HepG2 (cell line): ENCODE results near the gene COPE. TPM values are rescaled to one million over a fixed set of nuclear protein-coding genes. Genes with fewer than 3 reads are reported as not detected.

Experiments used
- CHD4 ChIP-seq: fragments of 200-600 bp; sonication (generic); IDR thresholded peaks from 2 replicates; pipeline ENCODE4 v1.7.0; 2017; ENCODE audit warnings: mild to moderate bottlenecking, low read length, borderline replicate concordance
- DNMT1 ChIP-seq: sonication (generic); formaldehyde crosslinking; IDR thresholded peaks from 2 replicates; pipeline ENCODE4 v1.5.1; 2020; ENCODE audit warnings: mild to moderate bottlenecking, missing genetic modification reagents
- EEA1 ChIP-seq: sonication (generic); formaldehyde crosslinking; IDR thresholded peaks from 2 replicates; pipeline ENCODE4 v1.5.1; 2020; ENCODE audit warnings: mild to moderate bottlenecking, missing genetic modification reagents, borderline replicate concordance
- MEF2D ChIP-seq: sonication (generic); formaldehyde crosslinking; IDR thresholded peaks from 2 replicates; pipeline ENCODE4 v1.5.1; 2020; ENCODE audit warnings: mild to moderate bottlenecking, missing genetic modification reagents
- MIER2 ChIP-seq: IDR thresholded peaks from 2 replicates; pipeline ENCODE4 v1.6.1; 2016; ENCODE audit warnings: missing biosample characterization, missing genetic modification reagents
- NKX3-1 ChIP-seq: sonication (generic); formaldehyde crosslinking; IDR thresholded peaks from 2 replicates; pipeline ENCODE4 v1.5.0; 2020; ENCODE audit warnings: missing genetic modification reagents
- NRL ChIP-seq: sonication (generic); formaldehyde crosslinking; IDR thresholded peaks from 2 replicates; pipeline ENCODE4 v1.5.0; 2020; ENCODE audit warnings: missing genetic modification reagents, mild to moderate bottlenecking, moderate library complexity, borderline replicate concordance
- WIZ ChIP-seq: sonication (generic); formaldehyde crosslinking; IDR thresholded peaks from 2 replicates; pipeline ENCODE4 v1.5.1; 2020; ENCODE audit warnings: mild to moderate bottlenecking, missing genetic modification reagents
- ZFP37 ChIP-seq: sonication (generic); formaldehyde crosslinking; IDR thresholded peaks from 2 replicates; pipeline ENCODE4 v1.4.0; 2020; ENCODE audit warnings: missing genetic modification reagents, borderline replicate concordance
- ZKSCAN8 ChIP-seq: IDR thresholded peaks from 2 replicates; pipeline ENCODE4 v1.6.1; 2016; ENCODE audit warnings: borderline replicate concordance, missing genetic modification reagents, missing compliant biosample characterization
- ZNF143 ChIP-seq: sonication (generic); formaldehyde crosslinking; IDR thresholded peaks from 2 replicates; pipeline ENCODE4 v1.4.0; 2020; ENCODE audit warnings: missing genetic modification reagents
- ZNF24 ChIP-seq: fragments of 450-650 bp; IDR thresholded peaks from 2 replicates; pipeline ENCODE4 v1.6.1; 2017; ENCODE audit warnings: antibody characterized with exemption, mild to moderate bottlenecking
- ZNF260 ChIP-seq: sonication (generic); formaldehyde crosslinking; IDR thresholded peaks from 2 replicates; pipeline ENCODE4 v1.4.0; 2020; ENCODE audit warnings: missing genetic modification reagents, low read depth, mild to moderate bottlenecking, borderline replicate concordance
- ZNF264 ChIP-seq: sonication (generic); formaldehyde crosslinking; IDR thresholded peaks from 2 replicates; pipeline ENCODE4 v1.4.0; 2020; ENCODE audit warnings: missing genetic modification reagents
- ZSCAN12 ChIP-seq: sonication (generic); formaldehyde crosslinking; IDR thresholded peaks from 2 replicates; pipeline ENCODE4 v1.9.0; 2021; ENCODE audit warnings: mild to moderate bottlenecking, missing genetic modification reagents
- ZZZ3 ChIP-seq: sonication (generic); formaldehyde crosslinking; IDR thresholded peaks from 2 replicates; pipeline ENCODE4 v1.4.0; 2020; ENCODE audit warnings: missing genetic modification reagents, mild to moderate bottlenecking, borderline replicate concordance
- polyA plus RNA-seq, 8 experiments: library from polyadenylated mRNA; depleted of rRNA in 3 of 8; stranded (reverse) in 7 of 8; unstranded in 1 of 8; fragments of >200 nt; fragmentation: Illumina TruSeq in 4 of 8; extraction: Trizol in 4 of 8; gene quantifications; 2 replicates each; pipeline versions ENCODE4 v1.2.1 to v1.2.3, GENCODE V29; 2011 to 2016; ENCODE audit warnings: low read depth in 4 of 8, missing spikeins in 1 of 8, mixed read lengths in 1 of 8; ENCODE audit not compliant: insufficient read depth in 1 of 8
- total RNA-seq, 5 experiments: library from RNA; depleted of rRNA; stranded (reverse); fragments of >200 nt; fragmentation: Illumina TruSeq; extraction: Trizol; gene quantifications; 2 replicates each; pipeline ENCODE4 v1.2.3, GENCODE V29; 2016; ENCODE audit warnings: low read depth in 1 of 5
- TF ChIP-seq, protein P1 (sequence below): IDR thresholded peaks from 2 replicates; pipeline ENCODE4 v1.6.1; 2016; ENCODE audit warnings: mild to moderate bottlenecking
- TF ChIP-seq, protein P2 (sequence below), 2 experiments: sonication (generic) in 1 of 2; formaldehyde crosslinking in 1 of 2; IDR thresholded peaks; 2 replicates each; pipeline versions ENCODE4 v1.4.0 to v1.6.1; 2018 to 2020; ENCODE audit warnings: missing genetic modification reagents in 2 of 2, borderline replicate concordance in 1 of 2, low read depth in 1 of 2, mild to moderate bottlenecking in 1 of 2, missing biosample characterization in 1 of 2
- TF ChIP-seq, protein P3 (sequence below): sonication (generic); formaldehyde crosslinking; IDR thresholded peaks from 2 replicates; pipeline ENCODE4 v1.5.0; 2020; ENCODE audit warnings: mild to moderate bottlenecking, low read depth, missing genetic modification reagents, borderline replicate concordance
- TF ChIP-seq, protein P4 (sequence below): sonication (generic); formaldehyde crosslinking; IDR thresholded peaks from 2 replicates; pipeline ENCODE4 v1.5.1; 2020; ENCODE audit warnings: mild to moderate bottlenecking, missing genetic modification reagents, borderline replicate concordance
- TF ChIP-seq, protein P5 (sequence below): IDR thresholded peaks from 2 replicates; pipeline ENCODE4 v1.6.1; 2016; ENCODE audit warnings: missing compliant biosample characterization, missing genetic modification reagents, borderline replicate concordance
- TF ChIP-seq, protein P6 (sequence below): sonication (generic); formaldehyde crosslinking; IDR thresholded peaks from 2 replicates; pipeline ENCODE4 v1.5.0; 2020; ENCODE audit warnings: missing genetic modification reagents

COPE gene
- total and polyA plus RNA-seq, 2 of the 13 experiments (the other 11 are each of a cell fraction or from before 2014, with no cell fraction given), result 189 to 205 TPM

DNA sequence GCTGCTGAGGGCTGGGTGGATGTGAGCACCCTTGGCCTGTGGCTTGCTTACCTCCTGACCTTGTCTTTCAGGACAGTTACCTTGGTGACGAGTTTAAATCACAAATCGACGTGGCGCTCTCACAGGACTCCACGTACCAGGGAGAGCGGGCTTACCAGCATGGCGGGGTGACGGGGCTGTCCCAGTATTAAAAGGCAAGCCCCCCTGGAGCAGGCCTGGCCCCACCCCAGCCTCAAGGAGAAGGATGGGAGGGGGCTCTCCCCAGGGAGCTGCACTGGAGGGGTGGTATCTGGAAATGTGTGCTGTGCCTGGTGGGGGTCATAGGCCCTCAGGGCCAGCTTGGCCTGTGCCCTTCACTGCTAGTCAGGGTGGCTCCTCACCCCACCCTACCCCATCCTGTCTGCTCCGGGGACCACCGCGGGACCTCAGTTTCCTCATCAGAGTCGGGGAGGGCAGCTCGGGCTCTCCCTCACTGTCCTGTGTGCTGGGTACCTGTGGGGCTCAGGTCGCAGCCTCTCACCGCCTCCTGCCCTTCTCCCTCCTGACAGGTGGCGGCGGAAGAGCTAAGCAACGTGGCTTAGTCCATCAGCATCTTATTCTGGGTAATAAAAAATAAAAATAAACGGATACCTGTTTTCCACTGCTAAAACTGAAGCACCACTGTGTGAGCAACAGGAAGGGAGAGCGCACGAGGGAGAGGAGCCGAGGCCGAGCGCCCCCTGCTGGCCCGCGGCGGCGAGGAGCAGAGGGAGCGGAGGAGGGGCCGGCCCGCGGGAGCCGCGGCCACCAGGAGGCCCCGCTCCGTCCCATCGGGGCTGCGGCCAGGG, 53.0 kb downstream of the COPE start (continued):
- TF ChIP-seq ZSCAN12, result no peak
- 0 out of 2 replicates have a peak, but pooled peaks have one; percentile 34 for TF ChIP-seq ZKSCAN8 (CRISPR knock-in tag)
- no peak for TF ChIP-seq NRL (CRISPR knock-in tag)
- TF ChIP-seq ZFP37, result no peak
- no peak for TF ChIP-seq DNMT1 (CRISPR knock-in tag)
- no peak for TF ChIP-seq EEA1 (CRISPR knock-in tag)
- TF ChIP-seq, protein P1, sequence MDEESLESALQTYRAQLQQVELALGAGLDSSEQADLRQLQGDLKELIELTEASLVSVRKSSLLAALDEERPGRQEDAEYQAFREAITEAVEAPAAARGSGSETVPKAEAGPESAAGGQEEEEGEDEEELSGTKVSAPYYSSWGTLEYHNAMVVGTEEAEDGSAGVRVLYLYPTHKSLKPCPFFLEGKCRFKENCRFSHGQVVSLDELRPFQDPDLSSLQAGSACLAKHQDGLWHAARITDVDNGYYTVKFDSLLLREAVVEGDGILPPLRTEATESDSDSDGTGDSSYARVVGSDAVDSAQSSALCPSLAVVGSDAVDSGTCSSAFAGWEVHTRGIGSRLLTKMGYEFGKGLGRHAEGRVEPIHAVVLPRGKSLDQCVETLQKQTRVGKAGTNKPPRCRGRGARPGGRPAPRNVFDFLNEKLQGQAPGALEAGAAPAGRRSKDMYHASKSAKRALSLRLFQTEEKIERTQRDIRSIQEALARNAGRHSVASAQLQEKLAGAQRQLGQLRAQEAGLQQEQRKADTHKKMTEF (CRISPR knock-in tag), result peak; percentile 38; the same call in 1 of the 2 replicates
- no peak for TF ChIP-seq MIER2 (CRISPR knock-in tag)
- TF ChIP-seq WIZ (CRISPR knock-in tag), result no peak
- TF ChIP-seq CHD4, result no peak
- no peak for TF ChIP-seq MEF2D (CRISPR knock-in tag)
- TF ChIP-seq ZNF264 (CRISPR knock-in tag), result no peak
- no peak for TF ChIP-seq ZNF143 (CRISPR knock-in tag)
- TF ChIP-seq NKX3-1, result no peak
- TF ChIP-seq, protein P2, sequence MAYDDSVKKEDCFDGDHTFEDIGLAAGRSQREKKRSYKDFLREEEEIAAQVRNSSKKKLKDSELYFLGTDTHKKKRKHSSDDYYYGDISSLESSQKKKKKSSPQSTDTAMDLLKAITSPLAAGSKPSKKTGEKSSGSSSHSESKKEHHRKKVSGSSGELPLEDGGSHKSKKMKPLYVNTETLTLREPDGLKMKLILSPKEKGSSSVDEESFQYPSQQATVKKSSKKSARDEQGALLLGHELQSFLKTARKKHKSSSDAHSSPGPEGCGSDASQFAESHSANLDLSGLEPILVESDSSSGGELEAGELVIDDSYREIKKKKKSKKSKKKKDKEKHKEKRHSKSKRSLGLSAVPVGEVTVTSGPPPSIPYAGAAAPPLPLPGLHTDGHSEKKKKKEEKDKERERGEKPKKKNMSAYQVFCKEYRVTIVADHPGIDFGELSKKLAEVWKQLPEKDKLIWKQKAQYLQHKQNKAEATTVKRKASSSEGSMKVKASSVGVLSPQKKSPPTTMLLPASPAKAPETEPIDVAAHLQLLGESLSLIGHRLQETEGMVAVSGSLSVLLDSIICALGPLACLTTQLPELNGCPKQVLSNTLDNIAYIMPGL (CRISPR knock-in tag; IDR thresholded peaks at IDR 0.05; ENCODE audit: borderline replicate concordance in 1 of 2, low read depth in 1 of 2), result peak; percentile 72 to 73; a peak in 3 of 4 replicates
- TF ChIP-seq, protein P3, sequence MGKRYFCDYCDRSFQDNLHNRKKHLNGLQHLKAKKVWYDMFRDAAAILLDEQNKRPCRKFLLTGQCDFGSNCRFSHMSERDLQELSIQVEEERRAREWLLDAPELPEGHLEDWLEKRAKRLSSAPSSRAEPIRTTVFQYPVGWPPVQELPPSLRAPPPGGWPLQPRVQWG (CRISPR knock-in tag), result no peak
- TF ChIP-seq, protein P4, sequence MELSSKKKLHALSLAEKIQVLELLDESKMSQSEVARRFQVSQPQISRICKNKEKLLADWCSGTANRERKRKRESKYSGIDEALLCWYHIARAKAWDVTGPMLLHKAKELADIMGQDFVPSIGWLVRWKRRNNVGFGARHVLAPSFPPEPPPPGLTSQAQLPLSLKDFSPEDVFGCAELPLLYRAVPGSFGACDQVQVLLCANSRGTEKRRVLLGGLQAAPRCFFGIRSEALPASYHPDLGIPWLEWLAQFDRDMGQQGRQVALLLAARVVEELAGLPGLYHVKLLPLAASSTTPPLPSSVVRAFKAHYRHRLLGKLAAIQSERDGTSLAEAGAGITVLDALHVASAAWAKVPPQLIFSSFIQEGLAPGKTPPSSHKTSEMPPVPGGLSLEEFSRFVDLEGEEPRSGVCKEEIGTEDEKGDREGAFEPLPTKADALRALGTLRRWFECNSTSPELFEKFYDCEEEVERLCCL (CRISPR knock-in tag), result no peak
- TF ChIP-seq, protein P5, sequence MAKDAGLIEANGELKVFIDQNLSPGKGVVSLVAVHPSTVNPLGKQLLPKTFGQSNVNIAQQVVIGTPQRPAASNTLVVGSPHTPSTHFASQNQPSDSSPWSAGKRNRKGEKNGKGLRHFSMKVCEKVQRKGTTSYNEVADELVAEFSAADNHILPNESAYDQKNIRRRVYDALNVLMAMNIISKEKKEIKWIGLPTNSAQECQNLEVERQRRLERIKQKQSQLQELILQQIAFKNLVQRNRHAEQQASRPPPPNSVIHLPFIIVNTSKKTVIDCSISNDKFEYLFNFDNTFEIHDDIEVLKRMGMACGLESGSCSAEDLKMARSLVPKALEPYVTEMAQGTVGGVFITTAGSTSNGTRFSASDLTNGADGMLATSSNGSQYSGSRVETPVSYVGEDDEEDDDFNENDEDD (CRISPR knock-in tag), result no peak
- TF ChIP-seq ZNF260 (CRISPR knock-in tag), result no peak
- no peak for TF ChIP-seq ZZZ3 (CRISPR knock-in tag)
- TF ChIP-seq, protein P6, sequence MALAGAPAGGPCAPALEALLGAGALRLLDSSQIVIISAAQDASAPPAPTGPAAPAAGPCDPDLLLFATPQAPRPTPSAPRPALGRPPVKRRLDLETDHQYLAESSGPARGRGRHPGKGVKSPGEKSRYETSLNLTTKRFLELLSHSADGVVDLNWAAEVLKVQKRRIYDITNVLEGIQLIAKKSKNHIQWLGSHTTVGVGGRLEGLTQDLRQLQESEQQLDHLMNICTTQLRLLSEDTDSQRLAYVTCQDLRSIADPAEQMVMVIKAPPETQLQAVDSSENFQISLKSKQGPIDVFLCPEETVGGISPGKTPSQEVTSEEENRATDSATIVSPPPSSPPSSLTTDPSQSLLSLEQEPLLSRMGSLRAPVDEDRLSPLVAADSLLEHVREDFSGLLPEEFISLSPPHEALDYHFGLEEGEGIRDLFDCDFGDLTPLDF (CRISPR knock-in tag), result no peak
- no peak for TF ChIP-seq ZNF24
